K562 (cell line): ENCODE results near the gene FKBP3.

Experiments
- DPF2 ChIP-seq: fragments of 450-650 bp; IDR thresholded peaks from 2 replicates; pipeline ENCODE4 v1.6.1; 2016
- EP300 ChIP-seq: IDR thresholded peaks from 2 replicates; pipeline ENCODE4 v1.6.1; 2012; ENCODE audit warnings: low read length, improper control_type of control experiment
- FOXA1 ChIP-seq: fragments of 450-650 bp; IDR thresholded peaks from 2 replicates; pipeline ENCODE4 v1.6.1; 2016; ENCODE audit warnings: mild to moderate bottlenecking, borderline replicate concordance
- KLF16 ChIP-seq: IDR thresholded peaks from 2 replicates; pipeline ENCODE4 v1.6.1; 2016; ENCODE audit warnings: antibody characterized with exemption
- MYBL2 ChIP-seq, 2 experiments: fragments of 450-650 bp in 1 of 2; sonication (generic) in 1 of 2; formaldehyde crosslinking in 1 of 2; IDR thresholded peaks; 2 replicates each; pipeline versions ENCODE4 v1.6.1 to v1.8.1; 2017 to 2022; ENCODE audit warnings: borderline replicate concordance in 1 of 2, inconsistent platforms in 1 of 2, low read depth in 1 of 2, mild to moderate bottlenecking in 1 of 2, missing genetic modification reagents in 1 of 2, moderate library complexity in 1 of 2

DNA sequence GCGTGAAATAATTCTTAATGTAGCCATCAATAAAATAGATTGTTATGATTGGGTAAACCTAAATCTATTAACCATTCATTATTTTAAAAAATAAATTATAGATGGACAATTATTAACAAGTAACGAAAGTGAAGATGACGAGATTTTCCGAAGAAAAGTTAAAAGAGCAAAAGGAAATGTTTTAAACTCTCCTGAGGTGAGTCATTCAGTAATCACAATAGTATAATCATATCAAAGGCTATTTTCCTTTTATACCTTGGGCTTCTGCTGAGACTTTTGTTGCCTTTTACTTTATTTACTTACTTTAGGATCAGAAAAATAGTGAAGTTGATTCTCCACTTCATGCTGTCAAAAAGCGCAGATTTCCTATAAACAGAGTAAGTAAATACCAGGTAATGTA is 47.0 kb upstream of the FKBP3 start:
- TF ChIP-seq KLF16, result no peak
- TF ChIP-seq EP300, result no peak
- no peak for TF ChIP-seq DPF2
- no peak for TF ChIP-seq FOXA1
- no peak for TF ChIP-seq MYBL2 (IDR thresholded peaks at IDR 0.05; ENCODE audit: low read depth)
- TF ChIP-seq MYBL2 (CRISPR knock-in tag; IDR thresholded peaks at IDR 0.05; ENCODE audit: borderline replicate concordance), result no peak
